Liver (tissue), 9 donors: ENCODE data around the gene SLC12A5. TPM values are rescaled to one million over a fixed set of nuclear protein-coding genes. Genes with fewer than 3 reads are reported as not detected.

ENCODE experiments used
- DNase-seq: peaks from one replicate; pipeline ENCODE4 v3.0.0-alpha.2; 2017; ENCODE audit warnings: low spot score
- H3K27ac ChIP-seq, 2 donors: one replicate each; pipeline ENCODE4 v1.7.0; 2013; ENCODE audit warnings: inconsistent platforms in 2 of 2, low read length in 2 of 2, control low read depth in 1 of 2, low read depth in 1 of 2, mild to moderate bottlenecking in 1 of 2
- H3K27me3 ChIP-seq, 4 donors: one replicate each; pipeline versions ENCODE4 v1.6.1 to v1.7.0; 2013; ENCODE audit warnings: low read length in 3 of 4, inconsistent platforms in 1 of 4, mild to moderate bottlenecking in 1 of 4, moderate library complexity in 1 of 4; ENCODE audit not compliant: control insufficient read depth in 4 of 4, insufficient read depth in 4 of 4
- H3K36me3 ChIP-seq, 4 donors: one replicate each; pipeline versions ENCODE4 v1.6.1 to v1.7.0; 2013; ENCODE audit warnings: low read length in 3 of 4, mild to moderate bottlenecking in 3 of 4, low read depth in 1 of 4, moderate library complexity in 1 of 4; ENCODE audit not compliant: control insufficient read depth in 4 of 4, insufficient read depth in 3 of 4
- H3K4me1 ChIP-seq, 4 donors: one replicate each; pipeline versions ENCODE4 v1.6.1 to v1.7.0; 2013; ENCODE audit warnings: low read length in 3 of 4, mild to moderate bottlenecking in 3 of 4, moderate library complexity in 1 of 4; ENCODE audit not compliant: control insufficient read depth in 4 of 4, insufficient read depth in 4 of 4
- H3K4me3 ChIP-seq, 3 donors: one replicate each; pipeline versions ENCODE4 v1.6.1 to v1.7.0; 2013; ENCODE audit warnings: low read length in 3 of 3, control low read depth in 1 of 3, low read depth in 1 of 3, mild to moderate bottlenecking in 1 of 3
- H3K9ac ChIP-seq, 2 donors: one replicate each; pipeline ENCODE4 v1.7.0; 2013; ENCODE audit warnings: low read length in 2 of 2, mild to moderate bottlenecking in 2 of 2, moderate library complexity in 2 of 2, control low read depth in 1 of 2, low read depth in 1 of 2
- H3K9me3 ChIP-seq, 4 donors: one replicate each; pipeline versions ENCODE4 v1.6.1 to v1.7.0; 2013; ENCODE audit warnings: low read length in 3 of 4; ENCODE audit not compliant: control insufficient read depth in 4 of 4
- ATF3 ChIP-seq: IDR thresholded peaks from 2 replicates; pipeline ENCODE4 v1.6.1; 2016; ENCODE audit warnings: antibody characterized with exemption
- CTCF ChIP-seq: fragments of 150-350 bp; IDR thresholded peaks from 2 replicates; pipeline ENCODE4 v1.5.1; 2017; ENCODE audit warnings: improper control_type of control experiment, low read depth, low read length; ENCODE audit not compliant: missing input control
- EGR1 ChIP-seq, 2 donors: IDR thresholded peaks; 2 replicates each; pipeline ENCODE4 v1.6.1; 2016 to 2018; ENCODE audit warnings: antibody characterized with exemption in 2 of 2, low read depth in 2 of 2
- FOXA1 ChIP-seq: IDR thresholded peaks from 2 replicates; pipeline ENCODE4 v1.6.1; 2016; ENCODE audit warnings: antibody characterized with exemption
- FOXA2 ChIP-seq: IDR thresholded peaks from 2 replicates; pipeline ENCODE4 v1.6.1; 2016; ENCODE audit warnings: antibody characterized with exemption
- GABPA ChIP-seq, 2 donors: IDR thresholded peaks in 1 of 2; conservative IDR thresholded peaks in 1 of 2; 2 replicates each; pipeline ENCODE4 v1.6.1; 2016; ENCODE audit warnings: antibody characterized with exemption in 2 of 2, mild to moderate bottlenecking in 1 of 2, moderate library complexity in 1 of 2
- HNF4A ChIP-seq, 2 donors: conservative IDR thresholded peaks; 2 replicates each; pipeline ENCODE4 v1.6.1; 2016; ENCODE audit warnings: antibody characterized with exemption in 2 of 2, mild to moderate bottlenecking in 2 of 2
- HNF4G ChIP-seq: IDR thresholded peaks from 2 replicates; pipeline ENCODE4 v1.6.1; 2016; ENCODE audit warnings: antibody characterized with exemption
- JUND ChIP-seq, 2 donors: IDR thresholded peaks; 2 replicates each; pipeline ENCODE4 v1.6.1; 2016; ENCODE audit warnings: antibody characterized with exemption in 2 of 2
- MAX ChIP-seq: IDR thresholded peaks from 2 replicates; pipeline ENCODE4 v1.6.1; 2016; ENCODE audit warnings: antibody characterized with exemption
- NR2F2 ChIP-seq: IDR thresholded peaks from 2 replicates; pipeline ENCODE4 v1.6.1; 2016; ENCODE audit warnings: antibody characterized with exemption
- RAD21 ChIP-seq, 2 donors: IDR thresholded peaks; 2 replicates each; pipeline ENCODE4 v1.6.1; 2016; ENCODE audit warnings: antibody characterized with exemption in 2 of 2, mild to moderate bottlenecking in 2 of 2
- REST ChIP-seq: IDR thresholded peaks from 2 replicates; pipeline ENCODE4 v1.6.1; 2016; ENCODE audit warnings: antibody characterized with exemption, mild to moderate bottlenecking
- RXRA ChIP-seq, 2 donors: IDR thresholded peaks; 2 replicates each; pipeline ENCODE4 v1.6.1; 2017 to 2018; ENCODE audit warnings: antibody characterized with exemption in 2 of 2, mild to moderate bottlenecking in 1 of 2
- SP1 ChIP-seq: IDR thresholded peaks from 2 replicates; pipeline ENCODE4 v1.6.1; 2018; ENCODE audit warnings: antibody characterized with exemption, mild to moderate bottlenecking
- TAF1 ChIP-seq: conservative IDR thresholded peaks from 2 replicates; pipeline ENCODE4 v1.6.1; 2016; ENCODE audit warnings: antibody characterized with exemption, mild to moderate bottlenecking
- YY1 ChIP-seq: IDR thresholded peaks from 2 replicates; pipeline ENCODE4 v1.6.1; 2016; ENCODE audit warnings: antibody characterized with exemption, mild to moderate bottlenecking
- ZBTB33 ChIP-seq: IDR thresholded peaks from 2 replicates; pipeline ENCODE4 v1.6.1; 2016; ENCODE audit warnings: antibody characterized with exemption
- WGBS: extraction: QIAGEN DNeasy Blood & Tissue Kit; methylation state at CpG from one replicate; pipeline ENCODE4 v1.1.7; 2013; 5-methylcytosine and 5-hydroxymethylcytosine counted together
- polyA plus RNA-seq, 2 donors: library from polyadenylated mRNA; stranded (reverse) in 1 of 2; unstranded in 1 of 2; fragments of 200-250 nt in 1 of 2; fragments of >200 nt in 1 of 2; fragmentation: Nextera tagmentation in 1 of 2; extraction: Ambion mirVana in 1 of 2; gene quantifications; one replicate each; pipeline versions ENCODE4 v1.2.1 to v1.2.3, GENCODE V29; 2013 to 2015
- total RNA-seq, 2 donors: library from RNA; depleted of rRNA; stranded (reverse); fragments of >200 nt; gene quantifications; one replicate each; pipeline ENCODE4 v1.2.3, GENCODE V29; 2014
- donor health status: healthy.
- donor health status: healthy.
- donor health status: healthy.
- donor health status: healthy.
- donor health status: healthy.

The SLC12A5 gene
- total and polyA plus RNA-seq, 4 donors: 0.33 to 1.5 TPM; not detected in 2

DNA sequence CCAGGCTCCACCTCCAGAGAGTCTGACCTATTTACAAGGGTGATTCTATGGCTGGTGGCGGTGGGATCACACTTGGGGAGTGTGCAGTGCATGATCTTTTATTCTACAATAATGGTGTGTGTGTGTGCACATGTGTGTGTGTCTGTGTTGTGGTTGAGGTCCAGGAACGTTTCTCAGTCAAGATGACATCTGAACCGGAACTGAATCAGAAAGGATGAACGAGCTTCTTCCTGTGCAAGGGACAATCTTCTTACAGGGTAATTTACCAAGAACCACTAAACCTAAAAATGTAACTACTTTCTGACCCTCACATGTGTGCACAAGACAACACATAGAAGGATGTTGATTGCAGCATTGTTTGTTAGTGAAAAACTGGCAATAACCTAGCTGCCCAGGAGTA is 11.7 kb upstream of the SLC12A5 start:
- Histone ChIP-seq H3K4me3 (no peak overlapping the region), H3K4me1 (peaks cover 9 to 16% (median 13%) of the 10 kb centered on the region in 4 donors), H3K9ac (no peak overlapping the region), H3K27ac (no peak overlapping the region), H3K27me3 (peaks cover under 1 to 12% (median 4%) of the 10 kb centered on the region in 4 donors), H3K9me3 (no peaks in the 10 kb centered on the region), H3K36me3 (no peaks in the 10 kb centered on the region)
- TF ChIP-seq MAX (no peak), RXRA (IDR thresholded peaks at IDR 0.05) (no peak), REST (no peak), NR2F2 (no peak), HNF4G (no peak), ATF3 (no peak), EGR1 (IDR thresholded peaks at IDR 0.05; ENCODE audit: low read depth in 2 of 2) (no peak), HNF4A (conservative IDR thresholded peaks at IDR 0.05) (no peak), SP1 (no peak), CTCF (no peak), GABPA (IDR thresholded peaks at IDR 0.05 in 1 of 2, conservative IDR thresholded peaks at IDR 0.05 in 1 of 2) (no peak), FOXA2 (no peak), RAD21 (IDR thresholded peaks at IDR 0.05) (no peak), TAF1 (no peak), JUND (IDR thresholded peaks at IDR 0.05) (no peak), FOXA1 (no peak), YY1 (no peak), ZBTB33 (no peak)
- 78% methylated on average over 4 of the region's 4 CpGs for WGBS
- no peak for DNase-seq
